BJ (cell line): ENCODE measurements around the gene PURB. TPM values are rescaled to one million over a fixed set of nuclear protein-coding genes. Genes with fewer than 3 reads are reported as not detected.

Experiments
- CTCF ChIA-PET: fragments of 350-600 bp; formaldehyde crosslinking; extraction: SDS; loops from one replicate; lab custom pipeline; 2021; ENCODE audit warnings: antibody characterized with exemption, inconsistent platforms; lab: Yijun Ruan, JAX
- POLR2A ChIA-PET: fragments of 300-600 bp; sonication (Branson Sonifier 250); formaldehyde crosslinking; extraction: SDS; loops from one replicate; lab custom pipeline; 2021; ENCODE audit warnings: antibody characterized with exemption; lab: Charles Lee
- DNase-seq: peaks from one replicate; pipeline ENCODE4 v3.0.0-alpha.2; 2011; ENCODE audit warnings: low read depth
- H3K27me3 ChIP-seq: 2 replicates; pipeline ENCODE4 v1.6.0; 2011; ENCODE audit warnings: low read length; ENCODE audit not compliant: control insufficient read depth, insufficient read depth
- H3K36me3 ChIP-seq: 2 replicates; pipeline ENCODE4 v1.5.1; 2011; ENCODE audit warnings: low read length; ENCODE audit not compliant: control insufficient read depth, insufficient read depth
- H3K4me3 ChIP-seq: 2 replicates; pipeline ENCODE4 v1.5.1; 2011; ENCODE audit warnings: low read depth, mild to moderate bottlenecking, control low read depth, low read length
- polyA plus RNA-seq: library from polyadenylated mRNA; depleted of rRNA; stranded (reverse); fragments of >200 nt; gene quantifications from 2 replicates; pipeline ENCODE4 v1.2.3, GENCODE V29; 2011
- TF ChIP-seq, protein P1 (sequence below): IDR thresholded peaks from 2 replicates; pipeline ENCODE4 v1.5.1; 2011; ENCODE audit warnings: low read depth, mild to moderate bottlenecking, control low read depth, inconsistent platforms, low read length, moderate library complexity; ENCODE audit not compliant: insufficient read depth

The PURB gene
- polyA plus RNA-seq, 1 experiment, result 2.5 TPM

DNA sequence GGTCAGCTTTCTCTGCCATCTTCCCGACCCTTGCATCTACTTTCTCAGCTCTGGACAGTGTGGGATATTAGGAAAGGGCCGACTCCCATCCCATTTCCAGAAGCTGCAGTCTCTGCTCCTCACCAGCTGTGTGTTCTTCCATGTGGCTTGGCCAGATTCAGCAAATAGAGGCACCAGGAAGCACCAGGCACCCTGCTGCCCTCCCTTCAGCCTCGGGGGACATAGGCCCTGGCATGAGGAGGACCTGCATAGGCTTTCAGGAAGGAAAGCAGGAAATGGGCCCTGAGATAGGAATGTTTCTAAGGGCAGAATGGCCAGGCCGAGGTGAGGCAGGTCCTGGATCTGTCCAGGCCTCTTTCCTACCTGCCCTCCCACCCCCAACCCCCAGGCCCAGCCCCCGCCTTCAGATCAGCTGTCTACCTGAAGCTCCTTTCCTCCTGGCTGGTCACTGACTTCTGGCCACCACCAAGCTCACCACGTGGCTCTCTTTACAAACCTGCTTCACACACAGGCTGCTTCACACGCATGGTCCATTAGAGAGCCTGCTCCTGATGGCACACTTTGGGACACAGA is 27.5 kb upstream of the PURB start:
- POLR2A ChIA-PET, result interaction anchor here (0.7 kb wide), 1 partner anchor 33 kb away, joined by 9 read pairs; no protein-coding TSS in a partner anchor
- Histone ChIP-seq H3K4me3 (no peak overlapping the region), H3K36me3 (no peaks in the 10 kb centered on the region), H3K27me3 (no peaks in the 10 kb centered on the region)
- CTCF ChIA-PET, result interaction anchor here (0.9 to 1.7 kb wide), 5 partner anchors 8 to 325 kb away, joined by 3 to 9 read pairs (median 3); no protein-coding TSS in a partner anchor
- no peak for DNase-seq
- TF ChIP-seq, protein P1, sequence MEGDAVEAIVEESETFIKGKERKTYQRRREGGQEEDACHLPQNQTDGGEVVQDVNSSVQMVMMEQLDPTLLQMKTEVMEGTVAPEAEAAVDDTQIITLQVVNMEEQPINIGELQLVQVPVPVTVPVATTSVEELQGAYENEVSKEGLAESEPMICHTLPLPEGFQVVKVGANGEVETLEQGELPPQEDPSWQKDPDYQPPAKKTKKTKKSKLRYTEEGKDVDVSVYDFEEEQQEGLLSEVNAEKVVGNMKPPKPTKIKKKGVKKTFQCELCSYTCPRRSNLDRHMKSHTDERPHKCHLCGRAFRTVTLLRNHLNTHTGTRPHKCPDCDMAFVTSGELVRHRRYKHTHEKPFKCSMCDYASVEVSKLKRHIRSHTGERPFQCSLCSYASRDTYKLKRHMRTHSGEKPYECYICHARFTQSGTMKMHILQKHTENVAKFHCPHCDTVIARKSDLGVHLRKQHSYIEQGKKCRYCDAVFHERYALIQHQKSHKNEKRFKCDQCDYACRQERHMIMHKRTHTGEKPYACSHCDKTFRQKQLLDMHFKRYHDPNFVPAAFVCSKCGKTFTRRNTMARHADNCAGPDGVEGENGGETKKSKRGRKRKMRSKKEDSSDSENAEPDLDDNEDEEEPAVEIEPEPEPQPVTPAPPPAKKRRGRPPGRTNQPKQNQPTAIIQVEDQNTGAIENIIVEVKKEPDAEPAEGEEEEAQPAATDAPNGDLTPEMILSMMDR, result no peak

DNA sequence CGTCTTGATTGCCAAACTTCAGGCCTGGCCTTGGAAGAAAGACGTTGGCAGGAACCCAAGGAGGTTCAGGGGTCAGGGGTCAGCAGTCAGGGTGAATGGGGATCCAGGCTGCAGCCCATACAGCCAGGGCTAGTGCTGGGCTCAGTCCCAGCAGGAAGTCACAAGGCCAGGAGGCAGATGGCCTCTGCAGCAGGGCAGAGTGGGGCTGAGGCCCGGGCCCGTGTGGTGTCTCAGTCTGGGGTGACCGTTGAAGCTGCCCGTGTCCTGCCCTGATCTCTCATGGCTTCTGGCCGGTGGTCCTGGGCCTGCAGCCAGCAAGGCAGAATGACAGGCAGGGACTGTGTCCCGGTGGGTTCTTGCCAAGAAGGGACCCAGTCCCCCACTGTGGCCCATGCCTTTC is 26.6 kb upstream of the PURB start:
- CTCF ChIA-PET, result no interaction called here
- TF ChIP-seq, protein P1, result no peak
- POLR2A ChIA-PET, result interaction anchor here (0.6 kb wide), 1 partner anchor 21 kb away, joined by 4 read pairs; no protein-coding TSS in a partner anchor

DNA sequence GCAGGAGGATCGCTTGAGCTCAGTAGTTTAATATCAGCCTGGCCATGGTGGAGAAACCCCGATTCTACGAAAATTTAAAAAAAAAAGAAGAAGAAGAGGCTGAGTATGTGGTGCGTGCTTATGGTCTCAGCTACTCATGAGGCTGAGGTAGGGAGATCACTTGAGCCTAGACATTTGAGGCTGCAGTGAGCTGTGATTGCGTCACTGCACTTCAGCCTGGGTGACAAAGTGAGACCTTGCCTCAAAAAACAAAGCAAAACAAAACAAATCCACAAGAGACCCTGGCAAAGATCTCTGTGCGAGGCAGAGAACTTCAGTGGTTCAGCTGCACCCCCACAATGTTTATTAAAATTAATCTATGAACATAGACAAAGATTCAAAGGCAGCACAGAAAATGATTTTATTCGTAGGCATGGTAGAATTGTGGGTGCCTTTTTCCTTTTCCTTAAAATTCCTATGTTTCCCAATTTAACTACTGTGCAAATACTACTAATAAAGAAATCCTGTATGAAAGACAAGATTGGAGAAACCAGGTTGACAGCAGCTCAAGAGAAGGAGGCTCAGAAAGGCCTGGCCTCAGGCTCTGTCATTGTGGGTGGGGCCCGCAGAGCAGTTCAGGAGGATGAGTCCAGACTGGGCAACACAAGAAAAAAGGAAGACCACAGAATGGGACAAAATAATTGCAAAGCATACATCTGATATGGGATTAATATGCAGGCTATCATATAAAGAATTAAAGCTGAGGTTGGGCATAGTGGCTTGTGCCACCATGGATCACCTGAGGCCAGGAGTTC is 24.5 kb upstream of the PURB start:
- DNase-seq, result no peak
- CTCF ChIA-PET, result interaction anchor here (0.6 to 1.1 kb wide), 3 partner anchors 10 to 226 kb away, joined by 3 read pairs; no protein-coding TSS in a partner anchor
- TF ChIP-seq, protein P1, result no peak
- POLR2A ChIA-PET, result no interaction called here
- no peak overlapping the region for H3K4me3 ChIP-seq
- no peaks in the 10 kb centered on the region for H3K36me3 ChIP-seq
- no peaks in the 10 kb centered on the region for H3K27me3 ChIP-seq

More for the DNA sequence above, 26.6 kb upstream of the PURB start:
- no peaks in the 10 kb centered on the region for H3K36me3 ChIP-seq
- H3K4me3 ChIP-seq, result no peak overlapping the region
- DNase-seq, result no peak
- H3K27me3 ChIP-seq, result no peaks in the 10 kb centered on the region

DNA sequence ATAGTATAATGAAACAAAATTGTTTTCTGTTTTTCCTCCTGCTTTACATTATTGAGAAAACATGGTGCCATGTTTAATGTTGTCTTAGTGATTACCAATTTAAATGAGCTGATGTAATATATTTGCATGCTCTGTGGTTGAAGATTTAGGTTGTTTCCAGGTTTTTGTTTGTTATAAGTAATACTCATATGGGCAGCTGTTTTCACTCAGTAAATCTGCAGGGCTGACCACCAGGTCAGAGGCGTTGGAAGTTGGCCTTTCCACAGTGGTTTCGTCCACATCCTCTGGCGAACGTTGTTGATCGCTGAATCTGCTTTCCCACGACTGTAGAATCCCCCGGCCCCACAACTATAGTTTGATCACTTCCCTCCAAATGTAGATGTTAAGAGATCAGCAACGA is 21.6 kb upstream of the PURB start:
- TF ChIP-seq, protein P1, result no peak
- CTCF ChIA-PET, result interaction anchor here (1.3 kb wide), 2 partner anchors 13 to 16 kb away, joined by 3 to 5 read pairs; no protein-coding TSS in a partner anchor
- no peaks in the 10 kb centered on the region for H3K27me3 ChIP-seq
- DNase-seq, result no peak
- H3K36me3 ChIP-seq, result no peaks in the 10 kb centered on the region
- POLR2A ChIA-PET, result no interaction called here
- H3K4me3 ChIP-seq, result no peak overlapping the region

DNA sequence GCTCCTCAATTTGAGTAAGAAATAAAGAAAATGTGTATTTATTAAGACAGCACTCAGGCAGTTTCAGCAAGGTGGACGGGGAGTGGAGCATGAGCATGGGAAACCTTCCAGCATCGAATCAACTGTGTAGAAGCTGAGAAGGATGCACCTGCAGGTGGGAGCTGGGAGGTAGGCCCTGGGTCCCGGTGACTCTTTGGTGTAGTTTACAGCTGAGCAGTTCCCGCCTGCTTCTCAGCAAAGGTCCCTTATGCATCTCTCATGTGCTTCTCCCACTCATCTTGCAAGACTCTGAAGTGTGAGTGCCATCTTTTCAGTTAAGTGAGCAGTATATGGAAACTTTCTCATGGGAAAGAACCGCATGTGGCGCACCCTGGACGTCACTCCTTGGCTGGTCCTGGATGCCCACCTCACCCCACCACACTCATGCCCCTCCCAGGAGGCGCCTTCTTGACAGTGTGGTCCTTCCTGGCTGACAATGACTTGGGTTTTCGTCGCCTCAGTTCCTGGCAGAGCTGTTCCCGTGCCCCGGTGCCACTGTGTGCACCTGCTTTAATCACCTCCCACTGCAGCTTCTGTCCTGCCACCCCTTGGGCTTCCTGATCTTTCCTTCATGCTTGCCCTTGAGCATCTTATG is 19.8 kb upstream of the PURB start:
- no peaks in the 10 kb centered on the region for H3K27me3 ChIP-seq
- ChIA-PET CTCF (interaction anchor here (0.6 to 2.6 kb wide), 3 partner anchors 12 to 48 kb away, joined by 3 to 9 read pairs (median 3); no protein-coding TSS in a partner anchor), POLR2A (no interaction called here)
- H3K36me3 ChIP-seq, result no peaks in the 10 kb centered on the region
- H3K4me3 ChIP-seq, result no peak overlapping the region
- no peak for DNase-seq
- TF ChIP-seq, protein P1, result no peak
